D341Med (cell line): Measurements from ENCODE around the gene AXIN2.

Experiments used
- DNase-seq: peaks from one replicate; pipeline ENCODE4 v3.0.0; 2012; ENCODE audit warnings: low spot score

Gene AXIN2

GRCh38 chr17:65583921-65584603 is 22.6 kb upstream of the AXIN2 start:
- DNase-seq, result no peak

- no peak for DNase-seq
These were observed 15.5 kb upstream of the AXIN2 start for GRCh38 chr17:65576939-65577338.

- no peak for DNase-seq
These were observed 11.8 kb upstream of the AXIN2 start for GRCh38 chr17:65573282-65573602.

- no peak for DNase-seq
These were observed 11.3 kb upstream of the AXIN2 start for GRCh38 chr17:65572581-65573281.

GRCh38 chr17:65572186-65572580 is 10.7 kb upstream of the AXIN2 start:
- DNase-seq, result no peak

- DNase-seq, result no peak
These were observed 7.5 kb upstream of the AXIN2 start for GRCh38 chr17:65568918-65569317.

GRCh38 chr17:65567566-65567965 is 6.1 kb upstream of the AXIN2 start:
- DNase-seq, result no peak

GRCh38 chr17:65565559-65565958 is 4.1 kb upstream of the AXIN2 start:
- no peak for DNase-seq

- DNase-seq, result no peak
These were observed 3.3 kb upstream of the AXIN2 start for GRCh38 chr17:65564793-65565192.

GRCh38 chr17:65562206-65562531 is 721 bp upstream of the AXIN2 start:
- no peak for DNase-seq

- peak; percentile 89 for DNase-seq
These were observed 608 bp downstream of the AXIN2 start for GRCh38 chr17:65560628-65561451.

- peak; percentile 84 for DNase-seq
These were observed 1.4 kb downstream of the AXIN2 start for GRCh38 chr17:65559804-65560627.

- DNase-seq, result no peak
These were observed 2.0 kb downstream of the AXIN2 start for GRCh38 chr17:65559461-65559803.

- no peak for DNase-seq
These were observed 2.6 kb downstream of the AXIN2 start for GRCh38 chr17:65558683-65559460.

GRCh38 chr17:65558311-65558682 is 3.2 kb downstream of the AXIN2 start:
- no peak for DNase-seq

GRCh38 chr17:65557349-65558310 is 3.8 kb downstream of the AXIN2 start:
- DNase-seq, result no peak

GRCh38 chr17:65556910-65557348 is 4.5 kb downstream of the AXIN2 start:
- no peak for DNase-seq

- peak; percentile 82 for DNase-seq
These were observed 5.2 kb downstream of the AXIN2 start for GRCh38 chr17:65556014-65556909.

- no peak for DNase-seq
These were observed 6.8 kb downstream of the AXIN2 start for GRCh38 chr17:65554553-65555223.
